Activated CD4-positive, alpha-beta memory T cell treated with anti-CD3 and anti-CD28 coated beads for 36 hours (primary cell): ENCODE results near the gene SF1. TPM values are rescaled to one million over a fixed set of nuclear protein-coding genes. Genes with fewer than 3 reads are reported as not detected.
A peak's percentile ranks its signal among the peaks of the same experiment; 100 is the strongest.

Experiments
- CTCF ChIA-PET: fragments of 350-600 bp; sonication (Branson Sonifier 250); formaldehyde crosslinking; loops from one replicate; lab custom pipeline; 2021; ENCODE audit warnings: antibody characterized with exemption, inconsistent platforms; lab: Charles Lee
- POLR2A ChIA-PET: fragments of 350-600 bp; sonication (Branson Sonifier 250); formaldehyde crosslinking; loops from one replicate; lab custom pipeline; 2021; ENCODE audit warnings: antibody characterized with exemption; lab: Charles Lee
- DNase-seq: peaks from one replicate; pipeline ENCODE4 v3.0.0-alpha.2; 2020
- H3K27ac Mint-ChIP-seq: one replicate; pipeline ENCODE4 v1.8.0; 2021; ENCODE audit warnings: mixed read lengths
- H3K27me3 Mint-ChIP-seq: one replicate; pipeline ENCODE4 v1.8.0; 2021; ENCODE audit warnings: mixed read lengths
- H3K36me3 Mint-ChIP-seq: one replicate; pipeline ENCODE4 v1.8.0; 2021; ENCODE audit warnings: mixed read lengths
- H3K4me1 Mint-ChIP-seq: one replicate; pipeline ENCODE4 v1.8.0; 2021; ENCODE audit warnings: low read depth, mixed read lengths
- H3K4me3 Mint-ChIP-seq: one replicate; pipeline ENCODE4 v1.8.0; 2021; ENCODE audit warnings: mild to moderate bottlenecking, mixed read lengths
- H3K9me3 Mint-ChIP-seq: one replicate; pipeline ENCODE4 v1.8.0; 2021; ENCODE audit warnings: mixed read lengths
- intact Hi-C: fragments of 100-400 bp; cut with micrococcal nuclease; formaldehyde crosslinking; loops from one replicate; pipeline ENCODE4 v1.15.1; 2023
- total RNA-seq, 2 experiments: library from RNA; stranded (reverse); gene quantifications; one replicate each; pipeline ENCODE4 v1.2.3, GENCODE V29; 2021

The SF1 gene
- total RNA-seq, 2 experiments from 2014 or later: 323 to 328 TPM

- Mint-ChIP-seq H3K36me3 (peaks cover 67% of the 10 kb centered on the region), H3K27ac (peak overlapping the region; percentile 80), H3K27me3 (no peaks in the 10 kb centered on the region), H3K9me3 (no peaks in the 10 kb centered on the region), H3K4me1 (peaks cover 83% of the 10 kb centered on the region), H3K4me3 (peak overlapping the region; percentile 4)
- intact Hi-C loops: no loop called here
- ChIA-PET POLR2A (interaction anchor here (1.2 to 2.4 kb wide), 4 partner anchors 8 to 21 kb away, joined by 3 to 9 read pairs (median 6); partner anchors contain the start of gene RASGRP2), CTCF (interaction anchor here (0.9 to 2.4 kb wide), 3 partner anchors 12 to 76 kb away, joined by 4 to 15 read pairs (median 7); partner anchors contain the start of gene RASGRP2)
- no peak for DNase-seq
Observed at GRCh38 chr11:64764753-64765152, 13.6 kb downstream of the SF1 start.

GRCh38 chr11:64764040-64764611 is 14.2 kb downstream of the SF1 start:
- H3K4me3 Mint-ChIP-seq: no peak overlapping the region
- peaks cover 61% of the 10 kb centered on the region for H3K36me3 Mint-ChIP-seq
- ChIA-PET CTCF (interaction anchor here (0.7 to 2.4 kb wide), 6 partner anchors 11 to 76 kb away, joined by 3 to 15 read pairs (median 4); partner anchors contain the start of gene RASGRP2), POLR2A (interaction anchor here (1.2 to 2.4 kb wide), 6 partner anchors 9 to 20 kb away, joined by 3 to 9 read pairs (median 4); partner anchors contain the start of gene RASGRP2)
- no peaks in the 10 kb centered on the region for H3K27me3 Mint-ChIP-seq
- intact Hi-C loops: no loop called here
- H3K9me3 Mint-ChIP-seq: no peaks in the 10 kb centered on the region
- DNase-seq: peak; percentile 50
- H3K27ac Mint-ChIP-seq: peak overlapping the region; percentile 80
- peaks cover 77% of the 10 kb centered on the region for H3K4me1 Mint-ChIP-seq

GRCh38 chr11:64763526-64764039 is 14.8 kb downstream of the SF1 start:
- intact Hi-C loops: loop anchor here (2.0 kb wide), 1 partner anchor 19 kb away; the partner anchor contains the start of gene RASGRP2
- Mint-ChIP-seq H3K27me3 (no peaks in the 10 kb centered on the region), H3K4me1 (peaks cover 71% of the 10 kb centered on the region)

GRCh38 chr11:64762674-64763525 is 15.4 kb downstream of the SF1 start:
- no peak overlapping the region for H3K4me3 Mint-ChIP-seq
- peak; percentile 29 for DNase-seq
- ChIA-PET CTCF (interaction anchor here (1.0 to 2.4 kb wide), 7 partner anchors 12 to 29 kb away, joined by 3 to 15 read pairs (median 4); partner anchors contain the start of genes RASGRP2 and SF1), POLR2A (interaction anchor here (0.8 to 2.4 kb wide), 7 partner anchors 10 to 334 kb away, joined by 3 to 9 read pairs (median 3); partner anchors contain the start of gene RASGRP2)
- peaks cover 64% of the 10 kb centered on the region for H3K4me1 Mint-ChIP-seq
- no peaks in the 10 kb centered on the region for H3K27me3 Mint-ChIP-seq
- H3K36me3 Mint-ChIP-seq: peaks cover 50% of the 10 kb centered on the region
- peak overlapping the region; percentile 80 for H3K27ac Mint-ChIP-seq
- intact Hi-C loops: loop anchor here (2.0 kb wide), 1 partner anchor 18 kb away; the partner anchor contains the start of gene RASGRP2
- no peaks in the 10 kb centered on the region for H3K9me3 Mint-ChIP-seq

More at GRCh38 chr11:64763526-64764039, 14.8 kb downstream of the SF1 start:
- ChIA-PET CTCF (interaction anchor here (0.7 to 2.4 kb wide), 5 partner anchors 11 to 75 kb away, joined by 3 to 15 read pairs (median 3); partner anchors contain the start of gene RASGRP2), POLR2A (interaction anchor here (0.8 to 2.4 kb wide), 8 partner anchors 9 to 333 kb away, joined by 3 to 9 read pairs (median 3); partner anchors contain the start of gene RASGRP2)
- peaks cover 56% of the 10 kb centered on the region for H3K36me3 Mint-ChIP-seq
- no peak overlapping the region for H3K4me3 Mint-ChIP-seq
- peak overlapping the region; percentile 80 for H3K27ac Mint-ChIP-seq
- no peaks in the 10 kb centered on the region for H3K9me3 Mint-ChIP-seq
- no peak for DNase-seq

- ChIA-PET CTCF (interaction anchor here (0.7 to 1.5 kb wide), 4 partner anchors 13 to 18 kb away, joined by 3 to 5 read pairs (median 4); partner anchors contain the start of genes RASGRP2 and SF1), POLR2A (interaction anchor here (2.4 kb wide), 1 partner anchor 11 kb away, joined by 9 read pairs; no protein-coding TSS in a partner anchor)
- no peaks in the 10 kb centered on the region for H3K27me3 Mint-ChIP-seq
- peak overlapping the region; percentile 80 for H3K27ac Mint-ChIP-seq
- no peaks in the 10 kb centered on the region for H3K9me3 Mint-ChIP-seq
- peaks cover 58% of the 10 kb centered on the region for H3K4me1 Mint-ChIP-seq
- H3K4me3 Mint-ChIP-seq: no peak overlapping the region
- intact Hi-C loops: loop anchor here (2.0 kb wide), 1 partner anchor 17 kb away; the partner anchor contains the start of gene RASGRP2
- no peak for DNase-seq
- peaks cover 45% of the 10 kb centered on the region for H3K36me3 Mint-ChIP-seq
Observed at GRCh38 chr11:64762277-64762673, 16.1 kb downstream of the SF1 start.

- H3K9me3 Mint-ChIP-seq: no peaks in the 10 kb centered on the region
- no peak for DNase-seq
- H3K4me3 Mint-ChIP-seq: no peak overlapping the region
- H3K4me1 Mint-ChIP-seq: peaks cover 47% of the 10 kb centered on the region
- H3K36me3 Mint-ChIP-seq: peaks cover 35% of the 10 kb centered on the region
- ChIA-PET POLR2A (interaction anchor here (0.6 to 1.4 kb wide), 9 partner anchors 12 to 388 kb away, joined by 3 to 6 read pairs (median 3); partner anchors contain the start of gene RASGRP2), CTCF (interaction anchor here (1.0 to 2.3 kb wide), 3 partner anchors 16 to 18 kb away, joined by 3 to 7 read pairs (median 3); no protein-coding TSS in a partner anchor)
- peak overlapping the region; percentile 84 for H3K27ac Mint-ChIP-seq
- intact Hi-C loops: no loop called here
- no peaks in the 10 kb centered on the region for H3K27me3 Mint-ChIP-seq
Observed at GRCh38 chr11:64760759-64761420, 17.5 kb downstream of the SF1 start.

- no peaks in the 10 kb centered on the region for H3K9me3 Mint-ChIP-seq
- peak within 1 kb of the TSS; percentile 84 for H3K27ac Mint-ChIP-seq
- intact Hi-C loops: no loop called here
- POLR2A ChIA-PET: interaction anchor here (0.9 to 1.4 kb wide), 5 partner anchors 13 to 115 kb away, joined by 3 to 6 read pairs (median 3); partner anchors contain the start of gene RASGRP2
- peaks cover 40% of the 10 kb centered on the region for H3K4me1 Mint-ChIP-seq
- H3K27me3 Mint-ChIP-seq: no peaks in the 10 kb centered on the region
- no peak for DNase-seq
- peaks cover 28% of the 10 kb centered on the region for H3K36me3 Mint-ChIP-seq
- H3K4me3 Mint-ChIP-seq: no peak within 1 kb of the TSS
- CTCF ChIA-PET: interaction anchor here (0.8 to 2.3 kb wide), 5 partner anchors 8 to 17 kb away, joined by 3 to 7 read pairs (median 3); no protein-coding TSS in a partner anchor
Observed at GRCh38 chr11:64759722-64760719, 18.3 kb downstream of the SF1 start, which contains the start of gene PYGM. PYGM (minus strand) TSS chr11:64759974; CDS start chr11:64759898, 76 bp downstream.

GRCh38 chr11:64759131-64759721 is 19.1 kb downstream of the SF1 start:
- H3K27ac Mint-ChIP-seq: no peak overlapping the region
- POLR2A ChIA-PET: interaction anchor here (1.3 to 1.4 kb wide), 2 partner anchors 13 to 15 kb away, joined by 3 to 6 read pairs; partner anchors contain the start of gene RASGRP2

GRCh38 chr11:64758330-64759079 is 19.8 kb downstream of the SF1 start:
- peaks cover 25% of the 10 kb centered on the region for H3K4me1 Mint-ChIP-seq
- POLR2A ChIA-PET: interaction anchor here (0.6 kb wide), 1 partner anchor 14 kb away, joined by 3 read pairs; no protein-coding TSS in a partner anchor
- no peak overlapping the region for H3K27ac Mint-ChIP-seq
- H3K27me3 Mint-ChIP-seq: no peaks in the 10 kb centered on the region
- H3K36me3 Mint-ChIP-seq: peaks cover 14% of the 10 kb centered on the region
- no peak for DNase-seq
- CTCF ChIA-PET: interaction anchor here (1.7 kb wide), 1 partner anchor 10 kb away, joined by 6 read pairs; no protein-coding TSS in a partner anchor
- no peaks in the 10 kb centered on the region for H3K9me3 Mint-ChIP-seq
- intact Hi-C loops: no loop called here
- H3K4me3 Mint-ChIP-seq: no peak overlapping the region

More at GRCh38 chr11:64759131-64759721, 19.1 kb downstream of the SF1 start:
- no peak for DNase-seq
- no peaks in the 10 kb centered on the region for H3K27me3 Mint-ChIP-seq
- peaks cover 32% of the 10 kb centered on the region for H3K4me1 Mint-ChIP-seq
- peaks cover 20% of the 10 kb centered on the region for H3K36me3 Mint-ChIP-seq
- H3K4me3 Mint-ChIP-seq: no peak overlapping the region
- CTCF ChIA-PET: interaction anchor here (1.7 to 2.3 kb wide), 2 partner anchors 9 to 17 kb away, joined by 6 to 7 read pairs; no protein-coding TSS in a partner anchor
- intact Hi-C loops: no loop called here
- no peaks in the 10 kb centered on the region for H3K9me3 Mint-ChIP-seq
